Measurements from ENCODE around the gene FAM107A.

GRCh38 chr3:58572634-58573230 is 4.5 kb downstream of the FAM107A start:
- TF ChIP-seq CTCF (conservative IDR thresholded peaks at IDR 0.05; ENCODE audit: low read depth, low read length) (no peak), EZH2 (IDR thresholded peaks at IDR 0.05; ENCODE audit: borderline replicate concordance, low read depth, low read length, poor library complexity, severe bottlenecking) (no peak)

Data from A673 (cell line).